DND-41 (cell line): ENCODE measurements around the gene SLC39A2.

Source experiments
- ATAC-seq: fragments of 200-7000 bp; cut with Tn5 transposase; 3 replicates; pipeline ENCODE4 v1.9.1; 2021; ENCODE audit warnings: low read depth; ENCODE audit not compliant: insufficient read depth
- DNase-seq: peaks from one replicate; pipeline ENCODE4 v3.0.0-alpha.2; 2020
- H2AFZ ChIP-seq: 2 replicates; pipeline ENCODE4 v1.6.0; 2012; ENCODE audit warnings: low read depth, low read length
- H3K27ac ChIP-seq: 2 replicates; pipeline ENCODE4 v1.5.1; 2012; ENCODE audit warnings: low read length, inconsistent platforms
- H3K27me3 ChIP-seq: fragments of 200-600 bp; sonication (generic); 2 replicates; pipeline ENCODE4 v1.6.0; 2012; ENCODE audit warnings: low read length, mild to moderate bottlenecking, inconsistent platforms; ENCODE audit not compliant: insufficient read depth, poor library complexity
- H3K36me3 ChIP-seq: 2 replicates; pipeline ENCODE4 v1.5.1; 2012; ENCODE audit warnings: low read length, inconsistent platforms; ENCODE audit not compliant: insufficient read depth
- H3K4me1 ChIP-seq: 2 replicates; pipeline ENCODE4 v1.5.1; 2012; ENCODE audit warnings: mild to moderate bottlenecking, low read length; ENCODE audit not compliant: insufficient read depth
- H3K4me2 ChIP-seq: 2 replicates; pipeline ENCODE4 v1.6.0; 2012; ENCODE audit warnings: mild to moderate bottlenecking, moderate library complexity, low read length, inconsistent platforms; ENCODE audit not compliant: insufficient read depth
- H3K4me3 ChIP-seq, 2 experiments: fragments of 200-600 bp in 1 of 2; shearing (Covaris generic) in 1 of 2; 2 replicates each; pipeline ENCODE4 v1.5.1; 2012 to 2016; ENCODE audit warnings: inconsistent platforms in 2 of 2, low read length in 2 of 2, mild to moderate bottlenecking in 2 of 2, low read depth in 1 of 2, moderate library complexity in 1 of 2
- H3K79me2 ChIP-seq: 2 replicates; pipeline ENCODE4 v1.6.0; 2012; ENCODE audit warnings: low read length, inconsistent platforms; ENCODE audit not compliant: insufficient read depth
- H3K9ac ChIP-seq: 2 replicates; pipeline ENCODE4 v1.6.0; 2012; ENCODE audit warnings: low read depth, mild to moderate bottlenecking, inconsistent platforms, low read length, moderate library complexity
- H3K9me3 ChIP-seq: 2 replicates; pipeline ENCODE4 v1.5.1; 2012; ENCODE audit warnings: low read length, moderate library complexity, mild to moderate bottlenecking, inconsistent platforms; ENCODE audit not compliant: insufficient read depth, severe bottlenecking
- H4K20me1 ChIP-seq: 2 replicates; pipeline ENCODE4 v1.6.0; 2012; ENCODE audit warnings: low read length; ENCODE audit not compliant: insufficient read depth
- CTCF ChIP-seq: IDR thresholded peaks from 2 replicates; pipeline ENCODE4 v1.5.1; 2012; ENCODE audit warnings: borderline replicate concordance, low read length, moderate library complexity, mild to moderate bottlenecking; ENCODE audit not compliant: poor library complexity, severe bottlenecking; ENCODE audit errors: extremely low read depth
- EZH2 ChIP-seq: IDR thresholded peaks from 3 replicates; pipeline ENCODE4 v1.6.1; 2012; ENCODE audit warnings: borderline replicate concordance, low read depth, mild to moderate bottlenecking, moderate library complexity, low read length, inconsistent platforms; ENCODE audit not compliant: severe bottlenecking

SLC39A2 gene

GRCh38 chr14:20971705-20972021 lies 27.4 kb upstream of the SLC39A2 start:
- Histone ChIP-seq H3K9ac (peak overlapping the region; percentile 62), H3K36me3 (no peaks in the 10 kb centered on the region), H4K20me1 (no peaks in the 10 kb centered on the region), H3K4me2 (peak overlapping the region; percentile 92), H3K27ac (no peak overlapping the region), H3K9me3 (no peaks in the 10 kb centered on the region), H2AFZ (peak overlapping the region; percentile 87), H3K4me1 (peaks cover 17% of the 10 kb centered on the region), H3K79me2 (no peaks in the 10 kb centered on the region), H3K4me3 (peak overlapping the region in 1 of 2 experiments; percentile 72; a peak in 2 of 4 replicates), H3K27me3 (peaks cover 25% of the 10 kb centered on the region)
- ATAC-seq (no peak; the same call in 2 of the 3 replicates), DNase-seq (no peak)
- TF ChIP-seq EZH2 (no peak), CTCF (no peak)

DNA sequence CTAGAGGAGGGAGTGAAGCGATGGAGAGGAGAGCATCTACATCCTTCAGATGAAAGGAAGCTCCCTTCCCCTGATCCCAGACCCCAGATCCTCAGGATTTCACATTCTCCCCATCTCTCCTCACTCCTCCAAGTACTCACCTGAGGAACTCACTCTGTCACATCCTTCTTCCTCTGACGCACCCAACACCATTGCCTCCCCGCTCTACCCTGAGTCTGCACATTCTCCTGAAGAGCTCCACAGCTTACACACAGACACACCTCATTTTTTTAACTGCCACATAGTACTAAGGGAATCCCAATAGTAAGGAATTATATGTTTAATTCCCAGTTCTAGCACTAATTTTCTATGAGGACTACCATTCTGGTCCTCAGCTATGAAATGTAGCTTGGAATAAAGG lies 25.6 kb upstream of the SLC39A2 start:
- H4K20me1 ChIP-seq, result no peaks in the 10 kb centered on the region
- TF ChIP-seq EZH2 (no peak), CTCF (no peak)
- no peaks in the 10 kb centered on the region for H3K36me3 ChIP-seq
- H3K9me3 ChIP-seq, result no peaks in the 10 kb centered on the region
- peaks cover 18% of the 10 kb centered on the region for H3K27me3 ChIP-seq
- H3K9ac ChIP-seq, result no peak overlapping the region
- ATAC-seq (no peak), DNase-seq (no peak)
- H3K4me2 ChIP-seq, result no peak overlapping the region
- no peak overlapping the region for H2AFZ ChIP-seq
- H3K79me2 ChIP-seq, result no peaks in the 10 kb centered on the region
- no peak overlapping the region for H3K4me3 ChIP-seq
- peaks cover 17% of the 10 kb centered on the region for H3K4me1 ChIP-seq
- H3K27ac ChIP-seq, result no peak overlapping the region

GRCh38 chr14:20976291-20976690 lies 22.8 kb upstream of the SLC39A2 start:
- Histone ChIP-seq H3K79me2 (no peaks in the 10 kb centered on the region), H2AFZ (no peak overlapping the region), H3K9ac (no peak overlapping the region), H3K4me2 (no peak overlapping the region), H3K27ac (no peak overlapping the region), H3K4me3 (no peak overlapping the region), H3K9me3 (no peaks in the 10 kb centered on the region), H3K27me3 (peaks cover 18% of the 10 kb centered on the region), H3K36me3 (no peaks in the 10 kb centered on the region), H4K20me1 (no peaks in the 10 kb centered on the region), H3K4me1 (peaks cover 5% of the 10 kb centered on the region)
- DNase-seq (no peak), ATAC-seq (no peak)
- TF ChIP-seq CTCF (no peak), EZH2 (no peak)

DNA sequence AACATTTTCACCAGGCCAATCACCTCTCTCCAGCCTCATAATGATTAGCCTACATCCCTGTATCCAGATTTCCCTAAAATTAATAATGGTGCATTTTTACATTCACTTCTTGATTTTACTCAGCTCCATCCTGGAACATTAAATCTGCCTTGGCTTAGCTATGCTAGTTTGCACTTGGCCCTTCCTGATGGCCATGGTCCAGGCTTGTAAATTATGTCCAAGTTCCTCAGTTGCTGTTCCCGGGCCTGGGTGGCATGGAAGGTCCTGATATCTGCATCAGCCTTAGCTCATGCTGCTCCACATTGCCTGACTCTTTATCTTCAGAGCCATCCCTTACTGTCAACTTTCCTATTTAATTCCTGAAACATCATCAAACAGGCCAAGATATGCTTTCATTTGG lies 20.4 kb upstream of the SLC39A2 start:
- Histone ChIP-seq H3K9me3 (no peaks in the 10 kb centered on the region), H3K4me1 (no peaks in the 10 kb centered on the region), H2AFZ (no peak overlapping the region), H3K27ac (no peak overlapping the region), H3K9ac (no peak overlapping the region), H3K36me3 (no peaks in the 10 kb centered on the region), H3K27me3 (peaks cover 11% of the 10 kb centered on the region), H3K79me2 (no peaks in the 10 kb centered on the region), H3K4me2 (no peak overlapping the region), H4K20me1 (no peaks in the 10 kb centered on the region), H3K4me3 (no peak overlapping the region)
- DNase-seq, result no peak
- TF ChIP-seq CTCF (no peak), EZH2 (no peak)
- no peak for ATAC-seq
